Measurements from ENCODE around the gene TSPAN1.

GRCh38 chr1:46133781-46134350, 41.0 kb upstream of the TSPAN1 start:
- TF ChIP-seq CTCF (IDR thresholded peaks at IDR 0.05) (no peak), POLR2A (IDR thresholded peaks at IDR 0.05) (no peak)
